Inflammatory macrophage treated with lipopolysaccharide for 1 hour (primary cell): Measurements from ENCODE around the gene NDUFB11.

ENCODE experiments used
- DNase-seq, 2 donors: peaks; one replicate each; pipeline ENCODE4 v3.0.0-alpha.2; 2020 to 2022

The NDUFB11 gene

GRCh38 chrX:47144626-47145394 is at the start of gene NDUFB11, which contains the start of gene RBM10:
Gene NDUFB11, minus strand, starts transcription at chrX:47144702. Its CDS starts 23 bp downstream, at chrX:47144679.
Gene RBM10, plus strand, starts transcription at chrX:47145221. Its CDS starts 2,261 bp downstream, at chrX:47147482.
- peak; percentile 88 to 91 for DNase-seq

- DNase-seq, result peak; percentile 88 to 97
Observed at GRCh38 chrX:47193475-47194193, 49.1 kb upstream of the NDUFB11 start, which contains the start of gene UBA1. Gene UBA1, plus strand, starts transcription at chrX:47193829. Its CDS starts 4,974 bp downstream, at chrX:47198803.

GRCh38 chrX:47191806-47192401 is 47.4 kb upstream of the NDUFB11 start:
- no peak for DNase-seq

- DNase-seq, result no peak
Observed at GRCh38 chrX:47191331-47191730, 46.8 kb upstream of the NDUFB11 start.

- DNase-seq, result peak; percentile 61 to 69
Observed at GRCh38 chrX:47190445-47191269, 46.2 kb upstream of the NDUFB11 start.

GRCh38 chrX:47189906-47190305 is 45.4 kb upstream of the NDUFB11 start:
- no peak for DNase-seq

GRCh38 chrX:47187106-47187677 is 42.7 kb upstream of the NDUFB11 start:
- DNase-seq, result no peak

- DNase-seq, result no peak
Observed at GRCh38 chrX:47186096-47186740, 41.7 kb upstream of the NDUFB11 start.

- DNase-seq, result no peak
Observed at GRCh38 chrX:47185241-47185640, 40.7 kb upstream of the NDUFB11 start.

- no peak for DNase-seq
Observed at GRCh38 chrX:47184486-47184885, 40.0 kb upstream of the NDUFB11 start.

- DNase-seq, result no peak
Observed at GRCh38 chrX:47182106-47182700, 37.7 kb upstream of the NDUFB11 start.

GRCh38 chrX:47181301-47181700 is 36.8 kb upstream of the NDUFB11 start:
- no peak for DNase-seq

- DNase-seq, result no peak
Observed at GRCh38 chrX:47180346-47180745, 35.8 kb upstream of the NDUFB11 start.

- DNase-seq, result no peak
Observed at GRCh38 chrX:47179928-47180255, 35.4 kb upstream of the NDUFB11 start.

- DNase-seq, result no peak
Observed at GRCh38 chrX:47179221-47179927, 34.9 kb upstream of the NDUFB11 start.

- no peak for DNase-seq
Observed at GRCh38 chrX:47178337-47178736, 33.8 kb upstream of the NDUFB11 start.

GRCh38 chrX:47177079-47177478 is 32.6 kb upstream of the NDUFB11 start:
- DNase-seq, result no peak

GRCh38 chrX:47176101-47176740 is 31.7 kb upstream of the NDUFB11 start:
- DNase-seq, result no peak

- DNase-seq, result no peak
Observed at GRCh38 chrX:47175588-47175980, 31.1 kb upstream of the NDUFB11 start.

- DNase-seq, result no peak
Observed at GRCh38 chrX:47174846-47175587, 30.5 kb upstream of the NDUFB11 start.
